ENCODE measurements around the gene TOPBP1.
"Not testable (repeated sequence)": the region's sequence is repeated elsewhere in the genome, so short reads cannot be mapped to it uniquely, and the experiment has no call there.

TOPBP1 gene

DNA sequence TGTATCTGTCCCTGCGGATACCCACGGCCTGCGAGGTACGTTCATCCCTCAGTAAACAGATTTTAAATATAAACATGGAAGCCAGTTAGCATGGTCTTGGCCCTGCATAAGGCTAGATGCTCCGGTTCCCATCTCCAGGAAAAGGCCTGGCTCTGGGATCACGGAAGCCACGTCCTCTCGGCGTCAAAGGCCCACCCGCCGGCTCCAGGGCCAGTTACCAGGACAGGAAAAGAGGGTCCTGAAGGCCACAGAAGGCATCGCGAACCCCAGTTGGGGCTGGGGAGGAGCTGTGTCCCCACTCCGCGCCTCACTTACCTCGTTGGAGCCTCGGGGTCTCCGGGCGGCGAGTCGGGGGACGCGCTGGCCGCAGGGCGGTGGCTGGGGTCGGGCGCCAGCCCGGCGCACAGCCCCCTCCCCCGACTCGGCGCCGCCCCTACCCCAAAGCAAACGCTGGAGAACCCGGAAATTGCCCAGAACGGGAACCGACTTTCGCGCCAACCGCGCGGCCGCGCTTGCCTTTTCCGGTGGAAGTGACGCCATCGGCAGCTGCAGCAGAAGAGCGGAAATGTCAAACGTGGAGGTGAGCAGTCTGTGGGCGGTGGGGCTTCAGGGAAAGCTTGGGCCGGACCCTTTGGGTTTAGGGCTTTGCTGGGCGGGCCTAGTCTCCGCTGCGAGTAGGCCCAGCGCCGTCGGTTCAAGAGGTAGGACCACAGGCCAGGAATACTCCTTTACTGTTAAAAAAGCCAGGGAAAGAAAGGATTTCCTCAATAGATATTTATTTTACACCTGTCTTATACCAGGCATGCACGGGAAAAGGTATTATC is at the start of gene TOPBP1:
Gene TOPBP1 (minus strand): TSS at position 488 of the 824 bp plus-strand sequence. CDS start 814 bp downstream, outside the sequence.
- peak; percentile 71 for DNase-seq (ENCODE audit: low spot score)

DNA sequence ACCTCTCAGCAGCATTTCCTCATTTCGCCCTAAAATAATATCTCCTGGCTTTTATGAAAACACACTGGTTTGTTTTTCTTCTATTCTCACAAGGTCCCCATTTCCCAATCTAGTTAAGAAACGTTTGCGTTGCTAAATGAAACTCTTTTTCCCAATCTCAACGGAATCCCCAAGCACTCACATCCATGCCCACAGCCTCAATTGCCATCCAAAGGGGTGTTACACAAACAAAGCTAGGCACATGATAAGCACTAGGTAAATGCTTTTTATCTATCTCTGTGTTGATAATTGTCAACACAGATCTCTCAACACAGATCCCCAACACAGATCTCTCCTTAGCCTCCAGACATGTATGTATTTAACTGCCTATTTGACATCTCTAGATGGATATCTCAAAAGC is 49.3 kb upstream of the TOPBP1 start:
- no peak for DNase-seq (ENCODE audit: low spot score)

DNA sequence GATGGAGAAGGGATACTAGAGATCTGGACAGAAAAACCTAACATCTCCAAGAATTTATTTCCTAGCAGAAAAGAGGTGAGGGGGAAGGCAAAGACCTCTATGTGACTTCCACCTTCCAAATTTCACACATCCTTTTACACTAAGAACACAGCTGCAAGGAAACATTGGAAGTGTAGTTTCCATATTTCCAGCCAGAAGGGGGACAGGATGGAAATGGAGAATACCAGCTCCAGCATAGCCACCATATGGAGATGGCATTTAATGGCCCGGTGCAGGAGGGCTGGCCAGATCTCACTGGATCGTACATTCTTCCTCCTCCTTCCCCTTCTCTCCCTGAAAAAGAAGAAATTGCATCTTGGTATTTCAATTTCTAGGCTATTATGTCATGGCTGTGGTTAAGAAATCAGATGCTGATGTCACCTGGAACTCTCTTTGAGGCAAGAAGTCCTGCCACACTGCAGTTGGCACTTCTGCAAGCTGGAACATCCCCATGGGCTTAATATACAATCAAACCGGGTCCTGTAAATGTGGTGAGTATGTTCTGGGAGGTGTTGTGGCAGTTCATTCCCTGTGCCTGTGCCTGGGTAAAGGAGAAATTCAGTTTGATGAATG is 47.5 kb upstream of the TOPBP1 start:
- no peak for DNase-seq (ENCODE audit: low spot score)

DNA sequence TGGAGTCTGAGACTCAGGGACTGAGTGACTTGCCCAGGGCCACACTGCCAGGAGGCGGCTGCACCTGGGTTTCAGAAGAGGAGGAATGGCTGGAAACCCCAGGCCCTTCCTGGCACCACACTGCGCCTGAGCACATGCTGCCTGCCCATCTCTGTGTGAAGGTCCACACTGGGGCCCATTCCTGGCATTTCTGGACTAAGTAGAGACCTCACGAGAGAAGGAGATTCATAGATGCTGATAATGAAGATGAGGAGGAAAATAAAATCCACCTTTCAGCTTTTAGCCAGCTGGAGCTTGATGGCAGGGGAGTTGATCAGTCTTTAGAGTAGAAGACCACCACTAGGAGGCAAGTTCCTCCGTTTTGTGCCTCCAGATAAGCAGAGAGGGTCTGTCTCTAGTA is 44.3 kb upstream of the TOPBP1 start:
- DNase-seq (ENCODE audit: low spot score): no peak

DNA sequence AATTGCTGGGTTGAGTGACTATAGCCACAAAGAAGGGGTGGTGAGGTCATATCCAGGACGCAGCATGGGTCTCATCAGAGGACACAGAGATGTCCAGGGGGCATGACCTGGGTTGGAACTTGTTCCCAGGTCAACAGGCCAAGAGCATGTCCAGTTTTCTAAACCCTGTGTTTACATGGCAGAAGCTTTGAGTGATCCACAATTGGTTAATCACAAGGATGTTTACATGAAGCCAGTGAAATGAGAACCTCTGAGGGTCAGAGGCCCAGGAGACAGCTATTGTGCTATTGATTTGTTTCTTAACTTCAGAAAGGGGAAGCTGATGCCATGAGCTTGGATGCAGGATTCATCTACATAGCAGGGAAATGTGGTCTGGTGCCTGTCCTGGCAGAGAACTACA is 42.2 kb upstream of the TOPBP1 start:
- peak; percentile 31 for DNase-seq (ENCODE audit: low spot score)

DNA sequence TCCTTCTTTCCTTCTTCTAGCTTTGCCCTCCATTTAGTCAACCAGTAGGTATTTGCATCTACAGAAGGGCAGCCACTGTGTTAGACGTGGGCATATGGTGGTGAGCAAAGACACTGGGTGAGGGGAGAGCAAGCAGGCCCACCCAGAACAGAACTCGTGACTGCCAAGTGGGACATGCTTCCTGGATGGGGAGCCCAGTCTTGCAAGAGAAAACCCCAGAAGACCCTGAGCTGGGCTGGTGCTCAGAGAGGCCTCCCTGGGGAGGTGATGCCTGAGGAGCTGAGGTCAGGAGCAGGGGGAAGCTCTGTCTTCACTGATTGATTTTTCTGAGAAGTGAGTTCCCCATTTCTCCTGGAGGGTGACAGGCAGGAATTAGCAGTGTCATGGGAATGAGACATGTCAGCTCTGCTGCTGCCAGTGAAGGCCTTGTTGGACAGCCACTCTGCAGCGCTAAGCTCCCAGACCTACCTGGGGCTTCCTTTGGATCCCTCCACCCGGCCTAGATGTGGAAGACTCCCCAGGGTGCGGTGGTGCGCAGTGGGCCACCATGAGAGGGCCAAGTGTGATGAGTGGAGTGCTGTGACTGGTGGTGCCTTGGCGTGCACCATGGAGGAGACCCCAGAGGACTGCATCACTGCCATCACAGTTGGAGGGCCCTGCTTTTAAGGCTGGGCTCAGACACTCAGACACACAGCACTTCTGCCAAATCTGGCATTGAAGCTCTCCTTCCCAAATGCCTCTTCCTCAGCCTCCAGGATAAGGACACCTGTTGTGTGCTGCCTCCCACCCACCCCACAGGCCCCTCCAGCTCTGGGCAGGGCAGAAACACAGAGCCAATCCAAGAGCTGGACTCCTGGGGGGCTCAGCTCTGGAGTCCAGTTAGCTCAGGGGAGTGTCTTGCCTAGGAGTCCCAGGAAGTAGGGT is 40.0 kb upstream of the TOPBP1 start:
- no peak for DNase-seq (ENCODE audit: low spot score)

DNA sequence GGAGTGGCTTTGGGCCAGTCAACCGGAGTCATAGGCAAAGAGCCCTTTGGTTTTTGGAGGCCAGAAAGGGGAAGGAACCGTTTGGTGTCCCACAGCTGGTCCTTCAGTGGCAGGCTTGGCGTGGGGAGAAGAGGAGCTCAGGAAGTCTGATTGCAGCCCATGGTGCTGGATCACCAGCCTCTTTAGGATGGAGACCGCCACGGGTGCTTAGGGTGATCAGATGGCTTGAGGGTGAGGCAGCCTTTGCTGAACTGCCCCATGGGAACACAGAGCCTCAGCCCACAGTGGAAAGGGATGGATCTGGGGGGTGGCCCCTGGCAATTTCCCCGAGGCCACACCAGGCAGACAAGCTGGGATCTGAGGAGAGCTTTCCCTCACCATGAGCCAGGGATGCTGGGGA is 38.6 kb upstream of the TOPBP1 start:
- no peak for DNase-seq (ENCODE audit: low spot score)

DNA sequence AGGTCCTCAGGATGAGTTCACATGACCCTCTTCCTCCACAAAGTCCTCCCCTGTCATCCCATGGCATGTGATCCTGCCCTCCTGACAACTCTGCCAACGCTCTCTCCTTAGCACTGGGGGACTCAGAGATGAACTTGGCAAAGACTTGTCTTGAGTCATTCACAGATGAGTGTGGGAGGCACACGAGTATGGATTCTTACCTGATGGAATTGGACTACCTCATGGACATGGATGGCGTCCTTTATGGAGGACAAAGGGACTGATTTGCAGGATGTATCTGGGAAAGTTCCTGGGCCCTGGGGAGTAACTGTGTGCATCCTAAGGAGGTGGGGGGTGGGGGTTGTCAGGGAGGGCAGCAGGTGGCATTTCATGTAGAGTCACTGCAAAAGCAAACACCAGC is 38.2 kb upstream of the TOPBP1 start:
- no peak for DNase-seq (ENCODE audit: low spot score)

DNA sequence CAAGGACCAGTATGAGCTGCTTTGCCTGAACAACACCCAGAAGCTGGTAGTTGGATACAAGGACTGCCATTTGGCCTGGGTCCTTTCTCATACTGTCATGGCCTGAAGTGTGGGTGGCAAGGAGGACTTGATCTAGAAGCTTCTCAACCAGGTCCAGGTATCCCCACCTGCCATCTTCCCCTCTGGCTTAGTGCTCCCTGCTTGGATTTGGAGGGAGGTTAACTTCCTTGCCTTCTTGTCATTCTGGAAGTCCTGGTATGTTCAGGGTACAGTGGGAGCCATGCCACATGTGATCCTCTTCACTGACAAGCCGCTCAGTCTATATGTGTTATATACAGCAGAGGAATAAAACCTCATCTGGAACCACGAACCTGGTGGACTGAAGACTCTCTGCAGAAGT is 37.7 kb upstream of the TOPBP1 start:
- DNase-seq (ENCODE audit: low spot score): no peak

DNA sequence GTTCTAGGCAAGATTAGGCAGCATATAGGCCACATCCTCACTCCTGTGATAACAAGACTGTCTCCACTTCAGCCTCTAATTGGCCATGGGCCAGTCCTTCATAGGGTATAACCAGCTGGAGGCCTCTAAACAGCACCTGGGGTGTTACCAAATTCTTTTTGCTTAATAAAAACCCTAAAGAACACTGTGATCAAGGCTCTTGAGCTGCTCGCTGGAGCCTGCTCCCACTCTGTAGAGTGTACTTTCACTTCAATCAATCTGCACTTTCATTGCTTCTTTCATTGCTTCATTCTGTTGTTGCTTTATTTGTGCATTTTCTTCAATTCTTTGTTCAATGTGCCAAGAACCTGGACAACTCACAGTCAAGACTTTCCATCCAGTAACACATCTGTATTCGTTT is 36.2 kb upstream of the TOPBP1 start:
- DNase-seq (ENCODE audit: low spot score): no peak

DNA sequence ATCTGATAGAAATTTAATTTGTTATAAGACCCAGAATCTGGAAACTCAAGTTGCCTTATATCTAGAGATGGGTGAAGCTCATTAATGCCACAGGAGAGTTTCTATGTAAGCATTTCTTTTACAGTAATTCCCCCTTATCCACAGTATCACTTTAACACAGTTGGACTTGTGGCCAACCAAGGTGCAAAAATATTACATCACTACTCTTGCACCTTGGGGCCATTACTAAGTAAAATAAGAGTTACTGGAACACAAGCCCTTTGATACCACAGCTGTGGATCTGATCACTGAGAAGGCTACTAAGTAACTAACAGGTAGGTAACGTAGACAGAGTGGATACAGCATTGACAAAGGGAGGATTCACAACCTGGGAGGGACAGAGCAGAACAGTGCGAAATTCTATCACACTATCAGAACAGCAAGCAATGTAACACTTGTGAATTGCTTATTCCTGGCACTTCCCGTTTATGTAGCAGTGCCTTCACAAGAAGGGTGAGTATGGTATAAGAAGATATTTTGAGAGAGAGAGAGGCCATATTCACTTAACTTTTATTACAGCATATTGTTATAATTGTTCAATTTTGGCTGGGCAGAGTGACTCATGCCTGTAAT is 33.9 kb upstream of the TOPBP1 start:
- DNase-seq (ENCODE audit: low spot score): no peak

DNA sequence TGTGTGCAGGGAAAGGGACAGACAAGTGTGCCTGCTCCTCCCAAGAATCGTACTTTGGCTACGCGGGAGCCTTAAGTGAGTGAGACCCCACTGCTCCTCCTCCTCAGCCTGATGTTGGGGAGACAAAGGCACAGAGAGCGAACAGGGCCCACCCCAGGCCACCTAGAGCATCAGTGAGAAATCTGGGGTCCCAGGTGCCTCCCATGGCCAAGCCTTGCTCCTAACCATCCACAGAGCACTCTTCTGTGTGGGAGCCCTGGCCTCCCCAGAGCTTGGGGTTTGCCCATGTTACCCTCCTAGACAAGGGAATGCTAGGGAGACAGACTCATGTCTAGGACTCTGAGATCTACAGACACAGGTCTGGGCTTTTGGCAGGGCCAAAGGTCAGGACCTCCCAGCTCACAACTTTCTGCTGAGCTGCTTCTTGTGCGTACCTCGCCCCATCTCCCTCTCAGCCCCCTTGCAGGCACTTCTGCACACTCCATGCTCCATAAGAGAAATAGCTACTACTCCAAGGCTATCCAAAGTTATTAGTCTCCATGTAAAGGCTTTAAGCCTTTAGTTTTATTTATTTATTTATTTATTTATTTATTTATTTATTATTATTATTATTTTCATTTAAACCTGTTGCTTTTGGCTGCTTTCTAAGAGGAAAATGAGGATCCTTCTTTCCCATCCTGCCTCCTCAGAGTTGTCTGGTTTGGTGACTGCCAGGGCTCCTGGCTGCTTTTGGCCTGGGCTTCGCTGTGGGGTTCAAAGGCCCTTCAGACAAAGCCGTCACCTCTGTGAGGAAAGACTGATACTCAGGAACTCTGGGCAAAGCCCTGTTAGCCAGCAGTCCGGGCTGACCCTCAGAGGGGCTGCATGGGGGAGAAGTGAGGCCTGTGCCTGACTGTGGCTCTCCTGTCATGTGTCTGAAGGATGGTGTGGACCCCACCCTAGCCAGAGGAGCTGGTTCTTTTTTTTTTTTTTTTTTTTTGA is 32.8 kb upstream of the TOPBP1 start:
- DNase-seq (ENCODE audit: low spot score): no peak

DNA sequence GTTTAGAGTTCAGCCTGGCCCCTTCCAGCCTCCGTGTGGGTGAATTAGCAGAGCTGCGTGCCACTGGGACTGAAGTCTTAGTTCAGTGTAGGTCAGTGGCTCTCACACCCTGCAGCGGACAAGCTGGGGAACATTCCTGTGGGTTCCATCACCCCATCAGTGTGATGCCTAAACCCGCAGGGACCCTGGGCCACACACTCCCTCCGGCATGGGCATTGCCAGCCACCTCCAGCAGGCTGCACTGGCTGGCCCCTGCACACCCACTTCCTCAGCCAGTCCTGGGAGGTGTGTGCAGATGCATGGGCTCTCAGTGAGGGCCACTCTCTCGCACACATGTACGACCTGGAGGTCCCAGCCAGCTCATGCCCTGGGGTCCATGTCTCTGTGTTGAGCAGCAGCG is 32.1 kb upstream of the TOPBP1 start:
- no peak for DNase-seq (ENCODE audit: low spot score)

DNA sequence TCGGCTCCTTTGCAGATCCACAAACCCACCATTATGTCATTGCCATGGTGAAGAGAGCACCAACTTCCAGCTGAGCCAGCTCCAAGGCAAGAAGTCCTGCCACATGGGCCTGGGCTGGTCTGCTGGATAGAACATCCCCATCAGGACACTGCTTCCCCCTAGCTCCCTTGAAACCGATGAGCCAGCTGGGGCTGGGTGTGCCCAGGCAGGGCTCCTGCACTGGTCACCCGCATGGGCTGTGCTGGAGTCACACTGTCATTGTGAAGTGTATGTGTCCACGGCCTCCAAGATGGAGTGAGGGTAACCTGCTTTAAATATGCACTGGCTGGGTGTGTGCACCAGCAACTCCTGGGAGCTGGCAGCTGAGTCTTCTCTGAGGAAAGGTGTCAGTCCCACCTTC is 31.0 kb upstream of the TOPBP1 start:
- no peak for DNase-seq (ENCODE audit: low spot score)

DNA sequence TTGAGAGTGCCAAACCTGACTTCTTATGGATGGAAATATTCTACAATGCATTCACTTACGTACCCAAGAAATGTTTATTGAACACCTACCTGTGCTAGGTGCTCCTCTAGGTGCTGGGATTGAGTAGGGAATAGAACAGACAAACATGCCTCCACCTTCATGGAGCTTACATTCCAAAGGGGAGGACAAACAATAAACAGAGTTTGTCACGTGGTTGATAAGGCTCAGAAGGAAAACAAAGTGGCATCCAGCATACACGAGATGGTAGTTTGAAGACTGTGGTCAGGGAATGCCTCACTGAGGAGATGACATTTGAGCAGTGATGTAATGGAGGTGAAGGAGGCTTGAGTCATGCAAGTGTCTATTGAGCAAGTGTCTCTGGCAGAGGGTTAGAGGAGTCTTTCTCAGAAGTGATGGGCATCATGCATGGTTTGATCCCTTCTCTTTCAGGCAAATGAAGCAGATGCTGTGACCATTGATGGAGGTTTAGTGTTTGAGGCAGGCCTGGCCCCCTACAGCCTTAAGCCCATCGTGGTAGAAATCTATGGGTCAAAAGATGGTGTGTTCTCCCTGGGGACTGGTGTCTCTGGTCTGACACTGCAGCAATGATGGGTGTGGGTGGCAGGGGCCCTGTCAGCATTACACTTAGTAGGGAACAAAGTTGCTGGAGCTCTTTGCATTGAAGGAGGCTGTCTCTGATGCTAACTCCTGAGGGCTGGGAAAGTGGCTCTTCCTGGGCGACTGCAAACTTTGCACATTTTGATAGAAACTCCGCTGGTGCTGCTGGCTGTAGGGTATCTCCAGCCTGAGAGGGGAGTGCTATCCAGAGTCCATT is 29.7 kb upstream of the TOPBP1 start:
- DNase-seq (ENCODE audit: low spot score): no peak

DNA sequence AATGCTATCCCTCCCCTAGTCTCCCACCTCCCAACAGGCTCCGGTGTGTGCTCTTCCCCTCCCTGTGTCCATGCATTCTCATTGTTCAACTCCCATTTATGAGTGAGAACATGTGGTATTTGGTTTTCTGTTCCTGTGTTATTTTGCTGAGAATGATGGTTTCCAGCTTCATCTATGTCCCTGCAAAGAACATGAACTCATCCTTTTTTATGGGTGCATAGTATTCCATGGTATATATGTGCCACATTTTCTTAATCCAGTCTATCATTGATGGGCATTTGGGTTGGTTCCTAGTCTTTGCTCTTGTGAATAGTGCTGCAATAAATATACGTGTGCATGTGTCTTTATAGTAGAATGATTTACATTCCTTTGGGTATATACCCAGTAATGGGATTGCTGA is 16.3 kb upstream of the TOPBP1 start:
- DNase-seq (ENCODE audit: low spot score): not testable (repeated sequence)

DNA sequence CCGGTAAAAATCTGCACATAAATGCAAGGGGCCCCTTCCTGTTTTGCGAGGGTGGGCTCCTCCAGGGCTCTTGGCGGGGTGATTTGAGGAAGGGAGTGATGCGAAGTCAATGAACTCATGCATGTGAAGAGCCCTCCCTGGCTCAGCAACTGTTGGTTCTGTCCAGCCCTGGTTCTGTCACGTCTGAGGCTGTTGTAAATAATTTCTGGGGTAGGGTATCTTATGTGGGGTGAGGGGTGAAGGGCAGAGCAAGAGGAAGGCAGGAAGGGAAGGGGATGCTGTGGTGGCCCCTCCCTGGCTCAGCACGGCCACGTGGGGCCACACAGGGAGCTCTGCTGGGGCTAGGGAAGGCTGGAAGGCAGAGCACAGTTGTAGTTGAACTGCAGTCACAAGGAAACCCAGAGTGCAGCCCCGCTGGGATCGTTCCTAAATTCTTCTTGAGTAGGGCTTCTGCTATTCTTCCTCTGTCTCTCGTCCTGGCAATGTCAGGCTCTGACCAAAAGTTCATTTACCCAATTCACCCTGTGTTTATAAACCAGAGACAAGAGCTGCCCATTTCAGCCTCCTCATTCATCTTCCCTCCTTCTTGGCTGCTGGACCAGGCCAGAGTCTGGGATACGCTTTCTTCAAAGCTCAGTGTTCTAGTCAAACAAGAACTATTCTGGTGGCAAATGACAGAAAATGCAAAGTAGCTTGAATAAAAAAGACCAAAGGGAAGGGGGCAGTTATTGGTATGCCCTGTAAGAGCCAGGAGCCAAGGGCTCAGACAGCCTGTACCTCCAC is 14.8 kb upstream of the TOPBP1 start:
- DNase-seq (ENCODE audit: low spot score): no peak

DNA sequence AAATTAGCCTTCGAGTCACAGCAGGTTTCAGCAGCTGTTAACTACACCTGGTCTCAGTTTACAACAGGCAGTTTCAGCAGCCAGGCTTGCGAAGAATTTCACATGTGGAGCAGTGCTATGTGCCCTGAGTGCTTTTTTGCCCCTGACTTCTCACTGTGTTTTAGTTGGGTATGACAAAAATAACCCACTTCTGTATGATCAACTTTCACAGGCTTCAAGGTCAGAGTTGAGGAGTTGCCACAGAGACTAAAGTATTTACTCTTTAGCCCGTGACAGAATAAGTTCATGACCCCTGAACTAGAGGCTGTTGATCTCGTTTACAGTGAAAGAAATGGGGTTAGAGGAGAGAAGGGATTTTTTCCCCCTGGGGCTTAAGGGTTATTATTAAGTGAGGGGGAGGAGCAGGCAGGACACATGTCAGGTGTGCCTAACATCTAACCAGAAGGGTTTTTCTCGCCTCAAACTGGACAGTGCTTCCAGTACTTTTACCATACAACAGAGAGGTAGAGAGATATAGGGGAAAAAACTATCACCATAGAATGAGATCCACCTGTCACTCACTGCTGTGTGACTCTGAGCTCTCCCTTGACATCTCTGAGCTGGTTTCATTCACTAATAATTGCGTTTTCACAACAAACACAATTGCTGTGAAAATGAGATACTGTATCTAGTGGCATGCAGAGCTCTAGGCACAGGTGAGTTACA is 14.0 kb upstream of the TOPBP1 start:
- DNase-seq (ENCODE audit: low spot score): peak; percentile 80

All from HuH-7.5 (cell line).